Thoracic aorta (tissue), 2 donors: ENCODE results near the gene TET1. TPM values are rescaled to one million over a fixed set of nuclear protein-coding genes. Genes with fewer than 3 reads are reported as not detected.
"Not testable (repeated sequence)": the region's sequence is repeated elsewhere in the genome, so short reads cannot be mapped to it uniquely, and the experiment has no call there.

ENCODE experiments used
- ATAC-seq: fragments of 150-250 bp; one replicate; pipeline ENCODE4 v1.8.0; 2017; ENCODE audit warnings: low read depth; ENCODE audit not compliant: insufficient number of reproducible peaks, low FRiP score
- DNase-seq: peaks from one replicate; pipeline ENCODE4 v3.0.0-alpha.2; 2020; ENCODE audit warnings: low spot score
- H3K27ac ChIP-seq, 2 donors: fragments of 200-600 bp; sonication (generic); 1 replicate in 1 of 2; 2 replicates in 1 of 2; pipeline ENCODE4 v1.5.1; 2016; ENCODE audit warnings: mild to moderate bottlenecking in 2 of 2, moderate library complexity in 2 of 2
- H3K27me3 ChIP-seq: fragments of 200-600 bp; sonication (generic); replicated peaks from 2 replicates; pipeline ENCODE4 v1.6.0; 2016; ENCODE audit warnings: mild to moderate bottlenecking; ENCODE audit not compliant: insufficient read depth
- H3K36me3 ChIP-seq: fragments of 200-600 bp; sonication (generic); one replicate; pipeline ENCODE4 v1.5.1; 2016
- H3K4me1 ChIP-seq, 2 donors: fragments of 200-600 bp; sonication (generic); 1 replicate in 1 of 2; 2 replicates in 1 of 2; pipeline versions ENCODE4 v1.5.1 to v1.6.0; 2016; ENCODE audit warnings: low read depth in 2 of 2, mild to moderate bottlenecking in 1 of 2; ENCODE audit not compliant: control insufficient read depth in 1 of 2
- H3K4me3 ChIP-seq: fragments of 200-600 bp; sonication (generic); 2 replicates; pipeline ENCODE4 v1.5.1; 2016; ENCODE audit warnings: mild to moderate bottlenecking
- H3K9me3 ChIP-seq: fragments of 200-600 bp; sonication (generic); 2 replicates; pipeline ENCODE4 v1.5.1; 2016
- total RNA-seq, 2 donors: library from RNA; depleted of rRNA; stranded (reverse); fragments of >200 nt; gene quantifications; one replicate each; pipeline versions ENCODE4 v1.1.0 to v1.2.3, GENCODE V29; 2016
- TF ChIP-seq, protein P1 (sequence below): fragments of 200-600 bp; sonication (generic); IDR thresholded peaks from one replicate; pipeline ENCODE4 v1.5.1; 2019; ENCODE audit warnings: antibody characterized with exemption

The TET1 gene
- total RNA-seq, 2 donors from 2014 or later = 2.4 to 4.0 TPM

DNA sequence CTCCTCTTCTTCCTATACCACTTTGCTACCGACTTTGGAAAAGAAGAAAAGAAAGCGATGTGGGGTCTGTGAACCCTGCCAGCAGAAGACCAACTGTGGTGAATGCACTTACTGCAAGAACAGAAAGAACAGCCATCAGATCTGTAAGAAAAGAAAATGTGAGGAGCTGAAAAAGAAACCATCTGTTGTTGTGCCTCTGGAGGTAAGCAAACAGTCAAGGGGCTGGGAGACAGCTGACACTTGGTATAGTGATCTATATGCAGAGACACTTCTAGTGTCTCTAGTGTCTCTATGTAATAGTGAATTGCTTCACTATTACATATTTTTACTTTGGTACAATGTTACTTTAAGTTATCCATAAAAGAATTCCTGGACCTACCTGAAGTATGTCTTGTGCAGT is 13.9 kb downstream of the TET1 start:
- H3K27me3 ChIP-seq = no peaks in the 10 kb centered on the region
- no peak overlapping the region for H3K27ac ChIP-seq
- H3K4me3 ChIP-seq = no peak overlapping the region
- no peaks in the 10 kb centered on the region for H3K36me3 ChIP-seq
- ATAC-seq = no peak
- no peaks in the 10 kb centered on the region for H3K9me3 ChIP-seq
- no peaks in the 10 kb centered on the region for H3K4me1 ChIP-seq
- TF ChIP-seq, protein P1, sequence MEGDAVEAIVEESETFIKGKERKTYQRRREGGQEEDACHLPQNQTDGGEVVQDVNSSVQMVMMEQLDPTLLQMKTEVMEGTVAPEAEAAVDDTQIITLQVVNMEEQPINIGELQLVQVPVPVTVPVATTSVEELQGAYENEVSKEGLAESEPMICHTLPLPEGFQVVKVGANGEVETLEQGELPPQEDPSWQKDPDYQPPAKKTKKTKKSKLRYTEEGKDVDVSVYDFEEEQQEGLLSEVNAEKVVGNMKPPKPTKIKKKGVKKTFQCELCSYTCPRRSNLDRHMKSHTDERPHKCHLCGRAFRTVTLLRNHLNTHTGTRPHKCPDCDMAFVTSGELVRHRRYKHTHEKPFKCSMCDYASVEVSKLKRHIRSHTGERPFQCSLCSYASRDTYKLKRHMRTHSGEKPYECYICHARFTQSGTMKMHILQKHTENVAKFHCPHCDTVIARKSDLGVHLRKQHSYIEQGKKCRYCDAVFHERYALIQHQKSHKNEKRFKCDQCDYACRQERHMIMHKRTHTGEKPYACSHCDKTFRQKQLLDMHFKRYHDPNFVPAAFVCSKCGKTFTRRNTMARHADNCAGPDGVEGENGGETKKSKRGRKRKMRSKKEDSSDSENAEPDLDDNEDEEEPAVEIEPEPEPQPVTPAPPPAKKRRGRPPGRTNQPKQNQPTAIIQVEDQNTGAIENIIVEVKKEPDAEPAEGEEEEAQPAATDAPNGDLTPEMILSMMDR = no peak
- no peak for DNase-seq

DNA sequence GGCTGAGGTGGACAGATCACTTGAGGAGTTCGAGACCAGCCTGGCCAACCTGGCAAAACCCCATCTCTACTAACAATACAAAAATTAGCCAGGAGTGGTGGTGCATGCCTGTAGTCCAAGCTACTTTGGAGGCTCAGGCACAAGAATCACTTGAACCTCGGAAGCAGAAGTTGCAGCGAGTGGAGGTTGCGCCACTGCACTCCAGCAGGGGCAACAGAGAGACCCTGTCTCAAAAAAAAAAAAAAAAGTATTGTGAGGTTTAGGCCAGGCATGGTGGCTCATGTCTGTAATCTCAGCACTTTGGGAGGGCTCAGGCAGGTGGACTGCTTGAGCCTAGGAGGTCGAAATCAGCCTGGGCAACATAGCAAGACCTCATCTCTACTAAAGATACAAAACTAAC is 16.0 kb downstream of the TET1 start:
- Histone ChIP-seq H3K4me1 (no peaks in the 10 kb centered on the region), H3K27ac (no peak overlapping the region), H3K36me3 (no peaks in the 10 kb centered on the region), H3K27me3 (no peaks in the 10 kb centered on the region), H3K9me3 (no peaks in the 10 kb centered on the region), H3K4me3 (no peak overlapping the region)
- ATAC-seq (no peak), DNase-seq (no peak)
- TF ChIP-seq, protein P1 = no peak

DNA sequence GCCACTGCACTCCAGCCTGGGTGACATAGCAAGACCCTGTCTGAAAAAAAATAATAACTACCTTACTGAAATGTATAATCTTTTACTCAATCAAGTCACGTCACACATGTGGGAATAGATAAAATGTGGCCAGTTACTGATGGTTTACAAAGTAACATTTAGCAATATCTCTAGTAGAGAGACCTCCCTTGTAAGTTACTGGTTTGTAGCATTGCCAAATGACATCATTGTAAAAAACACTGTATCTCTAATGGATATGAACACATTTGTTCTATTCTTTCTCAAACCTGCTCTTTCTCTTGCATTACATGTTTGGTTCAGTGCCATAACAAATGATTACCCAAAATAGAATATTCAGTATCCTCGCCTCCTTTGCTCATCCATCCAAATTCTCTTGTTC is 18.8 kb downstream of the TET1 start:
- Histone ChIP-seq H3K4me1 (no peaks in the 10 kb centered on the region), H3K9me3 (no peaks in the 10 kb centered on the region), H3K4me3 (no peak overlapping the region), H3K36me3 (no peaks in the 10 kb centered on the region), H3K27me3 (no peaks in the 10 kb centered on the region), H3K27ac (no peak overlapping the region)
- DNase-seq = no peak
- TF ChIP-seq, protein P1 = no peak
- ATAC-seq = no peak

DNA sequence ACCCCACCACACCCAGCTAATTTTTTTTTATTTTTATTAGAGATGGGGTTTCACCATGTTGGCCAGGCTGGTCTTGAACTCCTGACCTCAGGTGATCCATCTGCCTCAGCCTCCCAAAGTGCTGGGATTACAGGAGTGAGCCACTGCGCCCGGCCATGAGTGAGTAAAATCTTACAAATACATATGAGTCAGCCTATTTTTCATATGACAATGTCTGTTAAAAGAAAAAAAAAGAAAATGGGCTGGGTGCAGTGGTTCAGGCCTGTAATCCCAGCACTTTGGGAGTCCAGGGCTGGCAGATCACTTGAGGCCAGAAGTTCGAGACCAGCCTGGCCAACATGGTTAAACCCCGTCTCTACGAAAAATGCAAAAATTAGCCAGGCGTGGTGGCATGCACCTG is 24.1 kb downstream of the TET1 start:
- H3K9me3 ChIP-seq, H3K4me1 ChIP-seq, H3K27me3 ChIP-seq, H3K27ac ChIP-seq, DNase-seq, ATAC-seq, H3K36me3 ChIP-seq, H3K4me3 ChIP-seq: not testable (repeated sequence)

DNA sequence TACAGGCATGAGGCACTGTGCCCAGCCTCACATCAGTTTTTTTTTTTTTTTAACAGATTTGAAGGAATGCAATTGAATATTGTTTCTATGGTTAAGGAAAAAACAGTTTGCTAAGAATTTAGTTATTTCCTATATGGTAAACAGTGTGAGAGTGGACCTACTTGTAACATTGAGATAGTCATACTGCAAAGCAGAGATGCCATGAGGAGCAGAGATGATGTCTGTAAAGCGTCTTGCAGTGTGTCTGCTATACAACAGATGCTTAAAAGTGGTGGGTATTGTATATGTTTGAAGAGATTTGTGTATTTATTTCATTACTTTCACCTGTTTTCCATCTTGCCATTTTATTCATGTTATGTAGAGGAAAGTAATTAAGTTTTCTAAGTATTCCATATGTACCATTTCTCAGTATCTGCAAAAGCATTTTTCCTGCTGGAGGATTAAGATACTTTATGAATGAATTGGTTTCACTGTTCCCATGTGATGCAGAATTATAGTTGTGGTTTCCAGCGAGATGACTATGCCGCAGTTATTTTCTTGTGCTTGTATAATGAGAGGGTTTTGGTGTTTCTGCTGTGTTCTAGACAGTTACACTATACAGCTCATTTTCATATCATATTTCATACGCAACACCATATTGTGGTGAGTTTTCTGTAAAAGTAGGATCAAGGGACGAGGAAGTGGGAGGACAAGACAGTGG is 26.6 kb downstream of the TET1 start:
- TF ChIP-seq, protein P1 = no peak
- no peak overlapping the region for H3K4me3 ChIP-seq
- DNase-seq = no peak
- ATAC-seq = no peak
- H3K36me3 ChIP-seq = no peaks in the 10 kb centered on the region
- H3K27ac ChIP-seq = no peak overlapping the region
- H3K9me3 ChIP-seq = no peaks in the 10 kb centered on the region
- no peaks in the 10 kb centered on the region for H3K27me3 ChIP-seq
- no peaks in the 10 kb centered on the region for H3K4me1 ChIP-seq

DNA sequence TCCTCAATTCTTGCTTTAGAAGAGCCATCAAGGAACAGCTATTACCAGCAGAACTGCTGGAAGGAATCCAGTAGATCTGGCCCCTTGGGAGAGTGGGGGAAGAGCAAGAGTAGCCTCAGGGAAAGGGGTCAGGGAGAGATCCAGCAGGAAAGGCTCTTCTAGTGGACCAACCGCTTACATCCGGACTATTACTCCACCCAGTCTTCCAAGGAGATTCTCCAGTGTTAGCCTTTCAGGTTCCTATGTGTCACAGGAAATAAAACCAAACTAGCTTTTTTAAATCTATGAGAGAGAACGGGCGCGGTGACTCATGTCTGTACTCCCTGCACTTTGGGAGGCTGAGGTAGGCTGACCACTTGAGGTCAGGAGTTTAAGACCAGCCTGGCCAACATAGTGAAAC is 34.3 kb downstream of the TET1 start:
- Histone ChIP-seq H3K9me3 (no peaks in the 10 kb centered on the region), H3K27me3 (no peaks in the 10 kb centered on the region), H3K4me1 (peaks cover 4 to 8% of the 10 kb centered on the region in 2 donors), H3K4me3 (no peak overlapping the region), H3K36me3 (no peaks in the 10 kb centered on the region), H3K27ac (no peak overlapping the region)
- TF ChIP-seq, protein P1 = no peak
- DNase-seq = no peak
- ATAC-seq = no peak
